DND-41 (cell line): ENCODE measurements around the gene APPBP2.

ENCODE experiments used
- ATAC-seq: fragments of 200-7000 bp; cut with Tn5 transposase; 3 replicates; pipeline ENCODE4 v1.9.1; 2021; ENCODE audit warnings: low read depth; ENCODE audit not compliant: insufficient read depth
- DNase-seq: peaks from one replicate; pipeline ENCODE4 v3.0.0-alpha.2; 2020
- H2AFZ ChIP-seq: 2 replicates; pipeline ENCODE4 v1.6.0; 2012; ENCODE audit warnings: low read depth, low read length
- H3K27ac ChIP-seq: 2 replicates; pipeline ENCODE4 v1.5.1; 2012; ENCODE audit warnings: low read length, inconsistent platforms
- H3K27me3 ChIP-seq: fragments of 200-600 bp; sonication (generic); 2 replicates; pipeline ENCODE4 v1.6.0; 2012; ENCODE audit warnings: low read length, mild to moderate bottlenecking, inconsistent platforms; ENCODE audit not compliant: insufficient read depth, poor library complexity
- H3K36me3 ChIP-seq: 2 replicates; pipeline ENCODE4 v1.5.1; 2012; ENCODE audit warnings: low read length, inconsistent platforms; ENCODE audit not compliant: insufficient read depth
- H3K4me1 ChIP-seq: 2 replicates; pipeline ENCODE4 v1.5.1; 2012; ENCODE audit warnings: mild to moderate bottlenecking, low read length; ENCODE audit not compliant: insufficient read depth
- H3K4me2 ChIP-seq: 2 replicates; pipeline ENCODE4 v1.6.0; 2012; ENCODE audit warnings: mild to moderate bottlenecking, moderate library complexity, low read length, inconsistent platforms; ENCODE audit not compliant: insufficient read depth
- H3K4me3 ChIP-seq, 2 experiments: fragments of 200-600 bp in 1 of 2; shearing (Covaris generic) in 1 of 2; 2 replicates each; pipeline ENCODE4 v1.5.1; 2012 to 2016; ENCODE audit warnings: inconsistent platforms in 2 of 2, low read length in 2 of 2, mild to moderate bottlenecking in 2 of 2, low read depth in 1 of 2, moderate library complexity in 1 of 2
- H3K79me2 ChIP-seq: 2 replicates; pipeline ENCODE4 v1.6.0; 2012; ENCODE audit warnings: low read length, inconsistent platforms; ENCODE audit not compliant: insufficient read depth
- H3K9ac ChIP-seq: 2 replicates; pipeline ENCODE4 v1.6.0; 2012; ENCODE audit warnings: low read depth, mild to moderate bottlenecking, inconsistent platforms, low read length, moderate library complexity
- H3K9me3 ChIP-seq: 2 replicates; pipeline ENCODE4 v1.5.1; 2012; ENCODE audit warnings: low read length, moderate library complexity, mild to moderate bottlenecking, inconsistent platforms; ENCODE audit not compliant: insufficient read depth, severe bottlenecking
- H4K20me1 ChIP-seq: 2 replicates; pipeline ENCODE4 v1.6.0; 2012; ENCODE audit warnings: low read length; ENCODE audit not compliant: insufficient read depth
- EZH2 ChIP-seq: IDR thresholded peaks from 3 replicates; pipeline ENCODE4 v1.6.1; 2012; ENCODE audit warnings: borderline replicate concordance, low read depth, mild to moderate bottlenecking, moderate library complexity, low read length, inconsistent platforms; ENCODE audit not compliant: severe bottlenecking
- TF ChIP-seq, protein P1 (sequence below): IDR thresholded peaks from 2 replicates; pipeline ENCODE4 v1.5.1; 2012; ENCODE audit warnings: borderline replicate concordance, low read length, moderate library complexity, mild to moderate bottlenecking; ENCODE audit not compliant: poor library complexity, severe bottlenecking; ENCODE audit errors: extremely low read depth

Gene APPBP2

DNA sequence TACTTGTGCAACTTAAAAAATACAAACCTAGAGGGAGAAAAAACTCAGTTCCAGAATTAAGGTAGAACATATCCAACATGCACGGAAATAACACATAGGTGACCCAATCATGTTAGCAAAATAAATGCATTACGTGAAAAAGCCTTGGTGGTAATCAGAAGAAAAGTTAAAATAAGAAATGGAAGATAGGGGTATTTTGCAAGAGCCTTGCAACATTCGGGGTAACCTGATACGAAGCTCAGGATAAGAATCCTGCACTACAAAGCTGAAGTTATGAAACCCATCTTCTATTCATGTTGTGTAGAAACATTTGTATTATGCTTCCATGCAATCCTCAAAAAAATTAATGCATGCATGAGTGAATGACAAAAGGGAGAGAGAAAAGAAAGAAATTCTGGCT is 70.7 kb downstream of the APPBP2 start:
- TF ChIP-seq, protein P1, sequence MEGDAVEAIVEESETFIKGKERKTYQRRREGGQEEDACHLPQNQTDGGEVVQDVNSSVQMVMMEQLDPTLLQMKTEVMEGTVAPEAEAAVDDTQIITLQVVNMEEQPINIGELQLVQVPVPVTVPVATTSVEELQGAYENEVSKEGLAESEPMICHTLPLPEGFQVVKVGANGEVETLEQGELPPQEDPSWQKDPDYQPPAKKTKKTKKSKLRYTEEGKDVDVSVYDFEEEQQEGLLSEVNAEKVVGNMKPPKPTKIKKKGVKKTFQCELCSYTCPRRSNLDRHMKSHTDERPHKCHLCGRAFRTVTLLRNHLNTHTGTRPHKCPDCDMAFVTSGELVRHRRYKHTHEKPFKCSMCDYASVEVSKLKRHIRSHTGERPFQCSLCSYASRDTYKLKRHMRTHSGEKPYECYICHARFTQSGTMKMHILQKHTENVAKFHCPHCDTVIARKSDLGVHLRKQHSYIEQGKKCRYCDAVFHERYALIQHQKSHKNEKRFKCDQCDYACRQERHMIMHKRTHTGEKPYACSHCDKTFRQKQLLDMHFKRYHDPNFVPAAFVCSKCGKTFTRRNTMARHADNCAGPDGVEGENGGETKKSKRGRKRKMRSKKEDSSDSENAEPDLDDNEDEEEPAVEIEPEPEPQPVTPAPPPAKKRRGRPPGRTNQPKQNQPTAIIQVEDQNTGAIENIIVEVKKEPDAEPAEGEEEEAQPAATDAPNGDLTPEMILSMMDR: no peak
- TF ChIP-seq EZH2: no peak
- Histone ChIP-seq H3K4me2 (no peak overlapping the region), H3K4me1 (no peaks in the 10 kb centered on the region), H3K79me2 (no peaks in the 10 kb centered on the region), H3K36me3 (peaks cover 73% of the 10 kb centered on the region), H3K27me3 (no peaks in the 10 kb centered on the region), H3K27ac (no peak overlapping the region), H2AFZ (no peak overlapping the region), H4K20me1 (no peaks in the 10 kb centered on the region), H3K9ac (no peak overlapping the region), H3K4me3 (no peak overlapping the region), H3K9me3 (no peaks in the 10 kb centered on the region)
- DNase-seq (no peak), ATAC-seq (no peak)

DNA sequence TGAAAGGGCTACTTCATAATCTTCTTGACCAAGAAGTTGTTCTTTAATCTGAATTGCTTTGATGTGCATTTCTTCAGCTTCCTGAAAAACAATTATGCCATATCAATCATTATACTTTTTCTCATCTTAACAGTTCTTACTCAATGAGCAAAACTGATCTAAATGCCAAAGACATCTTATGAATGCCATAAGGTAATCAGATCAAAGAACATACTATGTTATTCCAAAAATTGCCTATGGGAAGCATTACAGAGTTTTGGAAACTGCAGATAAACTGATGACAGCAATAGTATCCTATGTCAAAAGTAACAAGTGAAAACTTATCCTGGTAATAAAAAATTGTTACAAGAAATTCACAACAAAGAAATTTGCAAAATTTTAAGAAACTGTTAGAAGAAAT is 74.1 kb downstream of the APPBP2 start:
- H2AFZ ChIP-seq: no peak overlapping the region
- no peaks in the 10 kb centered on the region for H3K4me1 ChIP-seq
- no peak overlapping the region for H3K9ac ChIP-seq
- H3K27me3 ChIP-seq: no peaks in the 10 kb centered on the region
- DNase-seq (no peak), ATAC-seq (no peak)
- peaks cover 74% of the 10 kb centered on the region for H3K36me3 ChIP-seq
- TF ChIP-seq EZH2: no peak
- TF ChIP-seq, protein P1: no peak
- H3K4me3 ChIP-seq: no peak overlapping the region
- H3K9me3 ChIP-seq: no peaks in the 10 kb centered on the region
- no peaks in the 10 kb centered on the region for H4K20me1 ChIP-seq
- no peak overlapping the region for H3K27ac ChIP-seq
- H3K79me2 ChIP-seq: no peaks in the 10 kb centered on the region
- no peak overlapping the region for H3K4me2 ChIP-seq

DNA sequence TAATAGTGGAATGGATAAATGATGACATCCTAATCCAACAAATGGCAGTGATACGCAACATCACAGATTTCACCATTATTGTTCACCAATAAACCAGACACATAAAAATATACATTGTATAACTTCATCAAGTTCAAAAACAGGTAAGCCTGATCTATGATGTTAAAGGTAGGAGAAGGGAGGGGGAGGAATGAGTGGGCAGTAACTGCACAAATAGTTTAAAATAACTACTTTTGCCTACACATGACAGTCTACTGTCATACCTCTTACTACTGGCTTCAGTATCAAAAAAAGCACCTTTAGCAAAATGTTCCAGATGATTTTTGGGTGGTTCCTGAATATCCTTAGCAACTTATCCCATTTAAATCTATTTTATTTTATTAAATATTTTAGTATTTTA is 75.0 kb downstream of the APPBP2 start:
- Histone ChIP-seq H3K4me1 (no peaks in the 10 kb centered on the region), H3K9me3 (no peaks in the 10 kb centered on the region), H3K9ac (no peak overlapping the region), H3K4me3 (no peak overlapping the region), H3K36me3 (peaks cover 77% of the 10 kb centered on the region), H3K27me3 (no peaks in the 10 kb centered on the region), H2AFZ (no peak overlapping the region), H3K79me2 (no peaks in the 10 kb centered on the region), H3K27ac (no peak overlapping the region), H3K4me2 (no peak overlapping the region), H4K20me1 (no peaks in the 10 kb centered on the region)
- TF ChIP-seq EZH2: no peak
- DNase-seq (no peak), ATAC-seq (no peak)

DNA sequence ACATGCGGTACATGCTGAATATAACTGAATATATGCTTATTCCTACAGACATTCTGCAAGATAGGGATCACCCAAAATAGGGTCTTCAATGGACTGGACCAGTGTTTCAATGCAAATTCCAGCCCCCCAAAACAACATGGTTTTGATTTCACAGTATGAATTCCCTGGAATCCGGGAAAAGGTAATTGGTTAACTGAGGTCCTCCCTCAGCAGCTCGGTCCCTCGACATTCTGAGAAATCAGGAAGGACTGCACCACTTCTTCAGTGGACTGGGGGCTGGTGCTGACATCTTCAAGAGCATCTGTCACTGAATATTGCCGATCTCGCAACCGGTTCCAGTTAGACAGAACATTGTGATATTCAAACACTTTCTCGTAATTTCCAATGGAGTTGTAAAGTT is 78.7 kb downstream of the APPBP2 start:
- Histone ChIP-seq H3K27me3 (no peaks in the 10 kb centered on the region), H3K4me2 (no peak overlapping the region), H3K9ac (no peak overlapping the region), H3K79me2 (no peaks in the 10 kb centered on the region), H3K36me3 (peaks cover 60% of the 10 kb centered on the region), H4K20me1 (no peaks in the 10 kb centered on the region), H3K4me3 (no peak overlapping the region), H3K27ac (no peak overlapping the region), H3K9me3 (no peaks in the 10 kb centered on the region), H2AFZ (no peak overlapping the region), H3K4me1 (no peaks in the 10 kb centered on the region)
- no peak for TF ChIP-seq EZH2
- TF ChIP-seq, protein P1: no peak
- DNase-seq (no peak), ATAC-seq (no peak)
